Measurements from ENCODE around the gene KRT84.

DNA sequence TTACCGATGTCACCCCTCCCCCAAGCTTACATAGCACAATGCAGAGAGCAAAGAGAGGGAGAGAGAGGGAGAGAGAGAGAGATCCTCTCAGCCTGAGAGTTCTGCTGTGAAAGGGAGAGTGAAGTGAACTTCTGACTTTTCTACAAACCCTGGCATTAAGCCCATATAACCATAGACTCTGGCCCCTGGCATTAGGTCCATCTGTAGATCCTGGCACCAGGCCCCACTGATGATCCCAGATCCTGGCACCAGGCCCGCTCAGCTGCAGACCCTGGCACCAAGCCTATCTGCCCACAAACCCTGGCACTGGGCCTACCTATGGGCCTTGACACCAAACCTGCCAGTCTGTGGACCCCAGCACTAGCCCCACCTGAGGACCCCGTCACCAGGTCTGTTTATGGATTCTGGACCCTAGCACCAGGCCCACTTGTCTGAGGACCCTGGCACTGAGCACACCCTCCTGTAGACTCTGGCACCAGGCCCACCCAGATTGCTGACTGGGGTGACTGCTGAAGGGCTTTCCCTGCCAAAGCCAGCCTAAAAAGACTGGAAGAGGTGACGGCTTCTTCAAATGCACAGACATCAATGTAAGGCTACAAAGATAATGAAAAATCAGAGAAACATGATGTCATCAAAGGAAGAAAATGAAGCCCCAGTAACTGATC, 49.7 kb downstream of the KRT84 start:
- TF ChIP-seq, protein P1, sequence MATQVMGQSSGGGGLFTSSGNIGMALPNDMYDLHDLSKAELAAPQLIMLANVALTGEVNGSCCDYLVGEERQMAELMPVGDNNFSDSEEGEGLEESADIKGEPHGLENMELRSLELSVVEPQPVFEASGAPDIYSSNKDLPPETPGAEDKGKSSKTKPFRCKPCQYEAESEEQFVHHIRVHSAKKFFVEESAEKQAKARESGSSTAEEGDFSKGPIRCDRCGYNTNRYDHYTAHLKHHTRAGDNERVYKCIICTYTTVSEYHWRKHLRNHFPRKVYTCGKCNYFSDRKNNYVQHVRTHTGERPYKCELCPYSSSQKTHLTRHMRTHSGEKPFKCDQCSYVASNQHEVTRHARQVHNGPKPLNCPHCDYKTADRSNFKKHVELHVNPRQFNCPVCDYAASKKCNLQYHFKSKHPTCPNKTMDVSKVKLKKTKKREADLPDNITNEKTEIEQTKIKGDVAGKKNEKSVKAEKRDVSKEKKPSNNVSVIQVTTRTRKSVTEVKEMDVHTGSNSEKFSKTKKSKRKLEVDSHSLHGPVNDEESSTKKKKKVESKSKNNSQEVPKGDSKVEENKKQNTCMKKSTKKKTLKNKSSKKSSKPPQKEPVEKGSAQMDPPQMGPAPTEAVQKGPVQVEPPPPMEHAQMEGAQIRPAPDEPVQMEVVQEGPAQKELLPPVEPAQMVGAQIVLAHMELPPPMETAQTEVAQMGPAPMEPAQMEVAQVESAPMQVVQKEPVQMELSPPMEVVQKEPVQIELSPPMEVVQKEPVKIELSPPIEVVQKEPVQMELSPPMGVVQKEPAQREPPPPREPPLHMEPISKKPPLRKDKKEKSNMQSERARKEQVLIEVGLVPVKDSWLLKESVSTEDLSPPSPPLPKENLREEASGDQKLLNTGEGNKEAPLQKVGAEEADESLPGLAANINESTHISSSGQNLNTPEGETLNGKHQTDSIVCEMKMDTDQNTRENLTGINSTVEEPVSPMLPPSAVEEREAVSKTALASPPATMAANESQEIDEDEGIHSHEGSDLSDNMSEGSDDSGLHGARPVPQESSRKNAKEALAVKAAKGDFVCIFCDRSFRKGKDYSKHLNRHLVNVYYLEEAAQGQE (IDR thresholded peaks at IDR 0.05; ENCODE audit: insufficient replicate concordance, low read depth): no peak
- TF ChIP-seq, protein P2, sequence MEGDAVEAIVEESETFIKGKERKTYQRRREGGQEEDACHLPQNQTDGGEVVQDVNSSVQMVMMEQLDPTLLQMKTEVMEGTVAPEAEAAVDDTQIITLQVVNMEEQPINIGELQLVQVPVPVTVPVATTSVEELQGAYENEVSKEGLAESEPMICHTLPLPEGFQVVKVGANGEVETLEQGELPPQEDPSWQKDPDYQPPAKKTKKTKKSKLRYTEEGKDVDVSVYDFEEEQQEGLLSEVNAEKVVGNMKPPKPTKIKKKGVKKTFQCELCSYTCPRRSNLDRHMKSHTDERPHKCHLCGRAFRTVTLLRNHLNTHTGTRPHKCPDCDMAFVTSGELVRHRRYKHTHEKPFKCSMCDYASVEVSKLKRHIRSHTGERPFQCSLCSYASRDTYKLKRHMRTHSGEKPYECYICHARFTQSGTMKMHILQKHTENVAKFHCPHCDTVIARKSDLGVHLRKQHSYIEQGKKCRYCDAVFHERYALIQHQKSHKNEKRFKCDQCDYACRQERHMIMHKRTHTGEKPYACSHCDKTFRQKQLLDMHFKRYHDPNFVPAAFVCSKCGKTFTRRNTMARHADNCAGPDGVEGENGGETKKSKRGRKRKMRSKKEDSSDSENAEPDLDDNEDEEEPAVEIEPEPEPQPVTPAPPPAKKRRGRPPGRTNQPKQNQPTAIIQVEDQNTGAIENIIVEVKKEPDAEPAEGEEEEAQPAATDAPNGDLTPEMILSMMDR (IDR thresholded peaks at IDR 0.05; ENCODE audit: insufficient read depth, low read length): no peak
- TF ChIP-seq POLR2AphosphoS5 (IDR thresholded peaks at IDR 0.05; ENCODE audit: low read depth): no peak
- TF ChIP-seq GABPA (IDR thresholded peaks at IDR 0.05; ENCODE audit: low read depth): no peak
- TF ChIP-seq SPI1 (IDR thresholded peaks at IDR 0.05; ENCODE audit: borderline replicate concordance, low read depth): no peak

Measured in HL-60 (cell line).